K562 (cell line): ENCODE results near the gene SPATA24. TPM values are rescaled to one million over a fixed set of nuclear protein-coding genes. Genes with fewer than 3 reads are reported as not detected.

Experiments
- ATAC-seq: fragments of 200-7000 bp; cut with Tn5 transposase; 3 replicates; pipeline ENCODE4 v1.9.1; 2020; ENCODE audit warnings: moderate library complexity
- BruUV-seq: library from RNA; stranded (reverse); fragments of 400-500 nt; replicated peaks from 2 replicates; lab custom pipeline; 2021; lab: Mats Ljungman, UMichigan
- CTCF ChIA-PET: fragments of 300-600 bp; formaldehyde crosslinking; extraction: SDS; loops from one replicate; lab custom pipeline; 2021; ENCODE audit warnings: low intra/inter-chr PET ratio; lab: Yijun Ruan, JAX
- POLR2A ChIA-PET: fragments of 300-600, 350-650 bp; sonication (Branson Sonifier 250); formaldehyde crosslinking; extraction: SDS; loops from one replicate; lab custom pipeline; 2021; ENCODE audit warnings: antibody characterized with exemption, inconsistent platforms; lab: Yijun Ruan, JAX
- DNase-seq, 4 experiments: peaks; one replicate each; pipeline versions ENCODE4 v3.0.0 to v3.0.0-alpha.2; 2011 to 2018; ENCODE audit warnings: low spot score in 3 of 4, mixed read lengths in 3 of 4; ENCODE audit errors: extremely low read depth in 1 of 4
- FAIRE-seq: peaks from 2 replicates; lab custom pipeline; 2011; peaks lifted over from hg19 to GRCh38; lab: Jason Lieb, UNC
- H2AFZ ChIP-seq: 2 replicates; pipeline ENCODE4 v1.6.0; 2011; ENCODE audit warnings: low read depth, low read length, control low read depth, inconsistent platforms
- H3K27ac ChIP-seq: fragments of 200-600 bp; 3 replicates; pipeline ENCODE4 v1.8.0; 2011; ENCODE audit warnings: low read depth, mild to moderate bottlenecking, control low read depth, inconsistent platforms, low read length, moderate library complexity, mixed read lengths; ENCODE audit errors: extremely low read depth
- H3K27me3 ChIP-seq, 2 experiments: fragments of 300-600 bp in 1 of 2; 2 replicates in 1 of 2; 3 replicates in 1 of 2; pipeline versions ENCODE4 v1.6.0 to v1.8.0; 2011; ENCODE audit warnings: inconsistent platforms in 2 of 2, low read length in 2 of 2, mild to moderate bottlenecking in 1 of 2, mixed read lengths in 1 of 2, moderate library complexity in 1 of 2; ENCODE audit not compliant: control insufficient read depth in 2 of 2, insufficient read depth in 2 of 2
- H3K36me3 ChIP-seq: fragments of 300-600 bp; 3 replicates; pipeline ENCODE4 v1.8.0; 2011; ENCODE audit warnings: mild to moderate bottlenecking, low read length, inconsistent platforms; ENCODE audit not compliant: control insufficient read depth, insufficient read depth
- H3K4me1 ChIP-seq, 2 experiments: fragments of 200-600 bp in 1 of 2; replicated peaks in 1 of 2; 2 replicates in 1 of 2; 3 replicates in 1 of 2; pipeline versions ENCODE4 v1.5.1 to v1.8.0; 2011; ENCODE audit warnings: inconsistent platforms in 2 of 2, low read length in 2 of 2, mild to moderate bottlenecking in 1 of 2, mixed read lengths in 1 of 2, moderate library complexity in 1 of 2; ENCODE audit not compliant: control insufficient read depth in 2 of 2, insufficient read depth in 2 of 2
- H3K4me2 ChIP-seq: 2 replicates; pipeline ENCODE4 v1.6.1; 2011; ENCODE audit warnings: low read length, control low read depth, inconsistent platforms, mixed read lengths; ENCODE audit not compliant: insufficient read depth
- H3K4me3 ChIP-seq: fragments of 200-600 bp; sonication (generic), shearing (Covaris generic); 2 replicates; pipeline ENCODE4 v1.5.1; 2016; ENCODE audit warnings: control low read depth, inconsistent platforms
- H3K79me2 ChIP-seq: fragments of 200-600 bp; 3 replicates; pipeline ENCODE4 v1.8.0; 2011; ENCODE audit warnings: low read length, inconsistent platforms; ENCODE audit not compliant: control insufficient read depth, insufficient read depth
- H3K9ac ChIP-seq, 2 experiments: 2 replicates each; pipeline versions ENCODE4 v1.6.0 to v1.6.1; 2011; ENCODE audit warnings: low read depth in 2 of 2, low read length in 2 of 2, control low read depth in 1 of 2, inconsistent platforms in 1 of 2, mild to moderate bottlenecking in 1 of 2, mixed read lengths in 1 of 2; ENCODE audit not compliant: insufficient read depth in 1 of 2
- H3K9me1 ChIP-seq: one replicate; pipeline ENCODE4 v1.6.0; 2011; ENCODE audit warnings: inconsistent platforms, mild to moderate bottlenecking, low read length, moderate library complexity; ENCODE audit not compliant: control insufficient read depth, insufficient read depth
- H3K9me3 ChIP-seq: replicated peaks from 2 replicates; pipeline ENCODE4 v1.5.1; 2011; ENCODE audit warnings: low read depth, low read length, inconsistent platforms; ENCODE audit not compliant: control insufficient read depth, insufficient read depth
- H4K20me1 ChIP-seq: replicated peaks from 2 replicates; pipeline ENCODE4 v1.6.1; 2011; ENCODE audit warnings: low read length, inconsistent platforms, mixed read lengths; ENCODE audit not compliant: control insufficient read depth, insufficient read depth
- ASH1L ChIP-seq: fragments of 450-650 bp; IDR thresholded peaks from 2 replicates; pipeline ENCODE4 v1.6.1; 2018; ENCODE audit warnings: borderline replicate concordance, mild to moderate bottlenecking, low read depth; ENCODE audit not compliant: partially characterized antibody
- FOXK2 ChIP-seq, 2 experiments: fragments of 450-650 bp; IDR thresholded peaks in 1 of 2; conservative IDR thresholded peaks in 1 of 2; 2 replicates each; pipeline ENCODE4 v1.6.1; 2016; ENCODE audit warnings: low read depth in 2 of 2, mild to moderate bottlenecking in 1 of 2
- MYC ChIP-seq, 2 experiments: fragments of 250-450 bp in 1 of 2; sonication (Bioruptor Pico) in 1 of 2; IDR thresholded peaks; 2 replicates each; pipeline versions ENCODE4 v1.5.1 to v1.6.1; 2012 to 2021; ENCODE audit warnings: low read depth in 2 of 2, borderline replicate concordance in 1 of 2, improper control_type of control experiment in 1 of 2, low read length in 1 of 2, mild to moderate bottlenecking in 1 of 2, moderate library complexity in 1 of 2
- NR2C1 ChIP-seq, 2 experiments: fragments of 450-650 bp; IDR thresholded peaks; 2 replicates each; pipeline ENCODE4 v1.6.1; 2017; ENCODE audit warnings: mild to moderate bottlenecking in 2 of 2, antibody characterized with exemption in 1 of 2, inconsistent platforms in 1 of 2, missing compliant biosample characterization in 1 of 2, missing genetic modification characterization in 1 of 2
- PHTF2 ChIP-seq: fragments of 250-450 bp; sonication (Bioruptor Pico); IDR thresholded peaks from 2 replicates; pipeline ENCODE4 v1.5.0; 2021; ENCODE audit warnings: mild to moderate bottlenecking
- RAD21 ChIP-seq, 2 experiments: fragments of 250-450 bp in 1 of 2; fragments of 450-650 bp in 1 of 2; sonication (Bioruptor Pico) in 1 of 2; formaldehyde crosslinking in 1 of 2; IDR thresholded peaks in 1 of 2; conservative IDR thresholded peaks in 1 of 2; 2 replicates each; pipeline versions ENCODE4 v1.4.0 to v1.8.0; 2020 to 2022; ENCODE audit warnings: mild to moderate bottlenecking in 2 of 2, moderate library complexity in 1 of 2
- RBM14 ChIP-seq: fragments of 200-400 bp; formaldehyde crosslinking; IDR thresholded peaks from 2 replicates; pipeline ENCODE4 v1.6.1; 2018; ENCODE audit warnings: low read depth, mild to moderate bottlenecking, low read length, moderate library complexity, borderline replicate concordance; ENCODE audit not compliant: insufficient read depth
- RBM25 ChIP-seq: fragments of 200-400 bp; formaldehyde crosslinking; IDR thresholded peaks from 2 replicates; pipeline ENCODE4 v1.6.1; 2018; ENCODE audit warnings: low read length, low read depth, moderate library complexity; ENCODE audit not compliant: severe bottlenecking
- SOX6 ChIP-seq: fragments of 450-650 bp; IDR thresholded peaks from 2 replicates; pipeline ENCODE4 v1.6.1; 2014; ENCODE audit warnings: mild to moderate bottlenecking
- TCF3 ChIP-seq: sonication (generic); formaldehyde crosslinking; IDR thresholded peaks from 2 replicates; pipeline ENCODE4 v1.4.0; 2020; ENCODE audit warnings: mild to moderate bottlenecking, missing genetic modification reagents
- WHSC1 ChIP-seq: IDR thresholded peaks from one replicate; pipeline ENCODE4 v1.6.1; 2012; ENCODE audit warnings: low read length, control low read depth, inconsistent platforms
- ZNF174 ChIP-seq: fragments of 250-450 bp; sonication (Bioruptor Pico); IDR thresholded peaks from 2 replicates; pipeline ENCODE4 v1.4.0; 2020; ENCODE audit warnings: mild to moderate bottlenecking
- ZNF197 ChIP-seq: fragments of 200-800 bp; sonication (Bioruptor generic); IDR thresholded peaks from 2 replicates; pipeline ENCODE4 v1.6.1; 2016; ENCODE audit warnings: low read depth, missing genetic modification characterization, missing compliant biosample characterization
- WGBS: fragments of 100-300 bp; shearing (Covaris generic); methylation state at CpG from one replicate; pipeline ENCODE4 v1.1.6; 2016; ENCODE audit warnings: low coverage, mixed read lengths; ENCODE audit not compliant: insufficient coverage; ENCODE audit errors: missing lambda C conversion rate; 5-methylcytosine and 5-hydroxymethylcytosine counted together
- in situ Hi-C: fragments of 300-500 bp; cut with MboI; formaldehyde crosslinking; loops from 4 replicates; pipeline ENCODE4 v1.15.0; 2018; ENCODE audit warnings: inconsistent platforms, mixed read lengths
- intact Hi-C: fragments of 100-400 bp; cut with micrococcal nuclease; formaldehyde crosslinking; loops from 2 replicates; pipeline ENCODE4 v1.14.2; 2022
- polyA plus RNA-seq, 8 experiments: library from polyadenylated mRNA; depleted of rRNA in 4 of 8; stranded (reverse) in 5 of 8; unstranded in 3 of 8; fragments of >200 nt; fragmentation: Nextera tagmentation in 2 of 8; fragmentation: Illumina TruSeq in 1 of 8; extraction: Ambion mirVana in 2 of 8; extraction: Trizol in 1 of 8; gene quantifications; 2 replicates each; pipeline versions ENCODE4 v1.2.1 to v1.2.3, GENCODE V29; 2011 to 2014; ENCODE audit warnings: inconsistent platforms in 1 of 8, missing spikeins in 1 of 8
- total RNA-seq, 7 experiments: library from RNA; depleted of rRNA in 6 of 7; stranded (reverse); fragments of >200 nt in 6 of 7; fragmentation: Illumina TruSeq in 2 of 7; extraction: Trizol in 2 of 7; gene quantifications; 2 replicates each; pipeline versions ENCODE4 v1.2.1 to v1.2.3, GENCODE V29; 2011 to 2021; ENCODE audit warnings: low replicate concordance in 1 of 7
- TF ChIP-seq, protein P1 (sequence below), 3 experiments: IDR thresholded peaks in 2 of 3; conservative IDR thresholded peaks in 1 of 3; 2 replicates each; pipeline ENCODE4 v1.5.1; 2011 to 2012; ENCODE audit warnings: low read length in 3 of 3, mild to moderate bottlenecking in 3 of 3, control low read depth in 2 of 3, improper control_type of control experiment in 1 of 3, inconsistent platforms in 1 of 3, low read depth in 1 of 3, mixed read lengths in 1 of 3, moderate library complexity in 1 of 3; ENCODE audit not compliant: insufficient read depth in 2 of 3

The SPATA24 gene
- total and polyA plus RNA-seq, 9 of the 15 experiments (the other 6 are each of a cell fraction or from before 2014, with no cell fraction given), result 4.1 to 12.6 (median 8.0) TPM

- Histone ChIP-seq H3K9ac (no peak overlapping the region), H3K27ac (no peak overlapping the region), H3K4me3 (no peak overlapping the region), H4K20me1 (no peaks in the 10 kb centered on the region), H3K4me1 (peaks cover 7 to 13% of the 10 kb centered on the region in 2 experiments), H3K4me2 (no peak overlapping the region), H3K27me3 (no peaks in the 10 kb centered on the region), H3K9me3 (no peaks in the 10 kb centered on the region), H3K36me3 (no peaks in the 10 kb centered on the region), H3K9me1 (no peaks in the 10 kb centered on the region), H3K79me2 (no peaks in the 10 kb centered on the region), H2AFZ (no peak overlapping the region)
- FAIRE-seq (no peak), ATAC-seq (peak; percentile 43; the same call in 1 of the 3 replicates), DNase-seq (no peak)
- ChIA-PET CTCF (no interaction called here), POLR2A (interaction anchor here (0.5 to 1.8 kb wide), 9 partner anchors 15 to 634 kb away, joined by 3 to 9 read pairs (median 3); partner anchors contain the start of gene SPATA24)
- WGBS, result 52% methylated on average over 8 of the region's 9 CpGs
- intact Hi-C loops, result loop anchor here (5.0 to 10.0 kb wide), 3 partner anchors 132 to 345 kb away; no protein-coding TSS in a partner anchor
- BruUV-seq, result no TSS peak
- in situ Hi-C loops, result loop anchor here (5.0 to 10.0 kb wide), 2 partner anchors 98 to 345 kb away; no protein-coding TSS in a partner anchor
- TF ChIP-seq, protein P1, sequence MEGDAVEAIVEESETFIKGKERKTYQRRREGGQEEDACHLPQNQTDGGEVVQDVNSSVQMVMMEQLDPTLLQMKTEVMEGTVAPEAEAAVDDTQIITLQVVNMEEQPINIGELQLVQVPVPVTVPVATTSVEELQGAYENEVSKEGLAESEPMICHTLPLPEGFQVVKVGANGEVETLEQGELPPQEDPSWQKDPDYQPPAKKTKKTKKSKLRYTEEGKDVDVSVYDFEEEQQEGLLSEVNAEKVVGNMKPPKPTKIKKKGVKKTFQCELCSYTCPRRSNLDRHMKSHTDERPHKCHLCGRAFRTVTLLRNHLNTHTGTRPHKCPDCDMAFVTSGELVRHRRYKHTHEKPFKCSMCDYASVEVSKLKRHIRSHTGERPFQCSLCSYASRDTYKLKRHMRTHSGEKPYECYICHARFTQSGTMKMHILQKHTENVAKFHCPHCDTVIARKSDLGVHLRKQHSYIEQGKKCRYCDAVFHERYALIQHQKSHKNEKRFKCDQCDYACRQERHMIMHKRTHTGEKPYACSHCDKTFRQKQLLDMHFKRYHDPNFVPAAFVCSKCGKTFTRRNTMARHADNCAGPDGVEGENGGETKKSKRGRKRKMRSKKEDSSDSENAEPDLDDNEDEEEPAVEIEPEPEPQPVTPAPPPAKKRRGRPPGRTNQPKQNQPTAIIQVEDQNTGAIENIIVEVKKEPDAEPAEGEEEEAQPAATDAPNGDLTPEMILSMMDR (IDR thresholded peaks at IDR 0.05 in 2 of 3, conservative IDR thresholded peaks at IDR 0.05 in 1 of 3; ENCODE audit: insufficient read depth in 2 of 3, low read depth in 1 of 3, low read length in 3 of 3), result peak; percentile 19 to 49 (median 21); a peak in 3 of 6 replicates
- TF ChIP-seq PHTF2 (CRISPR knock-in tag) (no peak), ZNF197 (no peak), RBM25 (no peak), MYC (IDR thresholded peaks at IDR 0.05; ENCODE audit: low read depth, low read length) (no peak), MYC (CRISPR knock-in tag; IDR thresholded peaks at IDR 0.05; ENCODE audit: borderline replicate concordance, low read depth) (no peak), TCF3 (CRISPR knock-in tag) (no peak), SOX6 (no peak), WHSC1 (no peak), NR2C1 (IDR thresholded peaks at IDR 0.05) (no peak), NR2C1 (tag; IDR thresholded peaks at IDR 0.05) (no peak), RAD21 (CRISPR knock-in tag; conservative IDR thresholded peaks at IDR 0.05 in 1 of 2, IDR thresholded peaks at IDR 0.05 in 1 of 2) (peak; percentile 18 to 64; a peak in 3 of 4 replicates), ASH1L (no peak), RBM14 (no peak), FOXK2 (conservative IDR thresholded peaks at IDR 0.05 in 1 of 2, IDR thresholded peaks at IDR 0.05 in 1 of 2; ENCODE audit: low read depth in 2 of 2) (0 out of 4 replicates have a peak, but pooled peaks of 1 of the 2 experiments have one; percentile 12), ZNF174 (CRISPR knock-in tag) (no peak)
Measured at GRCh38 chr5:139419226-139420192, 15.6 kb upstream of the SPATA24 start.
